GM19324 (cell line): Measurements from ENCODE around the gene ADAMTS19.
"Not testable (repeated sequence)": the region's sequence is repeated elsewhere in the genome, so short reads cannot be mapped to it uniquely, and the experiment has no call there.

Experiments used
- ATAC-seq: cut with Tn5 transposase; IDR thresholded peaks from one replicate; pipeline ENCODE4 v1.9.1; 2021; ENCODE audit warnings: mild to moderate bottlenecking, moderate library complexity; ENCODE audit not compliant: unreplicated experiment, low FRiP score

ADAMTS19 gene

GRCh38 chr5:129584496-129584895 lies 124.4 kb downstream of the ADAMTS19 start:
- ATAC-seq = not testable (repeated sequence)

GRCh38 chr5:129591508-129592160 lies 131.5 kb downstream of the ADAMTS19 start:
- no peak for ATAC-seq

GRCh38 chr5:129593525-129593924 lies 133.4 kb downstream of the ADAMTS19 start:
- ATAC-seq = peak; percentile 54

GRCh38 chr5:129601576-129601975 lies 141.5 kb downstream of the ADAMTS19 start:
- ATAC-seq = no peak

- ATAC-seq = peak; percentile 71
These were observed 148.3 kb downstream of the ADAMTS19 start for GRCh38 chr5:129608350-129608749.

- peak; percentile 69 for ATAC-seq
These were observed 149.6 kb downstream of the ADAMTS19 start for GRCh38 chr5:129609710-129610109.

GRCh38 chr5:129616517-129616916 lies 156.4 kb downstream of the ADAMTS19 start:
- ATAC-seq = no peak

GRCh38 chr5:129617206-129617605 lies 157.1 kb downstream of the ADAMTS19 start:
- ATAC-seq = no peak

GRCh38 chr5:129619782-129620181 lies 159.7 kb downstream of the ADAMTS19 start:
- ATAC-seq = no peak

- no peak for ATAC-seq
These were observed 162.4 kb downstream of the ADAMTS19 start for GRCh38 chr5:129622531-129622930.

- ATAC-seq = no peak
These were observed 169.5 kb downstream of the ADAMTS19 start for GRCh38 chr5:129629575-129629974.

- ATAC-seq = no peak
These were observed 170.0 kb downstream of the ADAMTS19 start for GRCh38 chr5:129630101-129630500.

GRCh38 chr5:129631961-129632360 lies 171.9 kb downstream of the ADAMTS19 start:
- no peak for ATAC-seq

GRCh38 chr5:129637501-129637900 lies 177.4 kb downstream of the ADAMTS19 start:
- ATAC-seq = not testable (repeated sequence)

GRCh38 chr5:129639331-129639730 lies 179.2 kb downstream of the ADAMTS19 start:
- no peak for ATAC-seq

- no peak for ATAC-seq
These were observed 192.4 kb downstream of the ADAMTS19 start for GRCh38 chr5:129652349-129653056.

GRCh38 chr5:129653057-129653375 lies 192.9 kb downstream of the ADAMTS19 start:
- no peak for ATAC-seq

- no peak for ATAC-seq
These were observed 193.3 kb downstream of the ADAMTS19 start for GRCh38 chr5:129653442-129653841.

- ATAC-seq = no peak
These were observed 196.9 kb downstream of the ADAMTS19 start for GRCh38 chr5:129656952-129657351.

- no peak for ATAC-seq
These were observed 198.7 kb downstream of the ADAMTS19 start for GRCh38 chr5:129658801-129659200.

- no peak for ATAC-seq
These were observed 201.4 kb downstream of the ADAMTS19 start for GRCh38 chr5:129661366-129662035.
